ES-I3 (cell line): ENCODE measurements around the gene ETFDH.
"Not testable (repeated sequence)": the region's sequence is repeated elsewhere in the genome, so short reads cannot be mapped to it uniquely, and the experiment has no call there.

ENCODE experiments used
- H3K36me3 ChIP-seq: 2 replicates; pipeline ENCODE4 v1.6.1; 2013; ENCODE audit warnings: mild to moderate bottlenecking, low read length, control low read depth, moderate library complexity; ENCODE audit not compliant: insufficient read depth
- H3K4me1 ChIP-seq: 2 replicates; pipeline ENCODE4 v1.6.1; 2013; ENCODE audit warnings: mild to moderate bottlenecking, control low read depth, low read length; ENCODE audit not compliant: insufficient read depth
- H3K9ac ChIP-seq: 2 replicates; pipeline ENCODE4 v1.6.1; 2013; ENCODE audit warnings: low read depth, mild to moderate bottlenecking, low read length, moderate library complexity
- H3K9me3 ChIP-seq: 2 replicates; pipeline ENCODE4 v1.6.1; 2013; ENCODE audit warnings: mild to moderate bottlenecking, low read length, moderate library complexity; ENCODE audit not compliant: control insufficient read depth, insufficient read depth

The ETFDH gene

GRCh38 chr4:158666892-158667291 lies 5.2 kb upstream of the ETFDH start:
- H3K9ac ChIP-seq, result no peak overlapping the region
- peaks cover 4% of the 10 kb centered on the region; the same call in 1 of the 2 replicates for H3K4me1 ChIP-seq
- no peaks in the 10 kb centered on the region for H3K9me3 ChIP-seq
- no peaks in the 10 kb centered on the region for H3K36me3 ChIP-seq

DNA sequence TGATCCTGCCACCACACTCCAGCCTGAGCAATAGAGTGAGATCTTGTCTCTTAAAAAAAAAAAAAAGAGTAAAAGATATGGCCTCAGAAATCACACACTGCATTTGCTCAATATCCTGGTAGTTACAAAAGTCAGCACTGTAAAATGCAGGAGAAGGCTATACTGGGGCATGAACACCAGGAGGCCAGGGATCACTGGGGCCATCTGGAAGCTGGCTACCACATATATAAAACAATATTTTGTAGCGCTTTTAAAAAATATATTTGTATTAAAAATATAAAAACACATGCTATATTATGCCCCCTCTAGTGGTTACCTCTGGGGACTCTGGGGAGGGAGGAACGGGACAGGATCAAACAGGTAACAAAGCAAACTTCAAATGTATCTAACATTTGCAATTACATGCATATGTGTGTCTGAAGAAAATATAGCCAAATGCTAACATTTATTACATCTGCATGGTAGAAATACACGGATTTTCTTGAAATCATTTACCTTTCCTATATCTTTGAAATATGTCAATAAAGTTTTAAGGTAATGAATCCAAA lies 4.4 kb upstream of the ETFDH start:
- H3K9me3 ChIP-seq, result no peaks in the 10 kb centered on the region
- H3K36me3 ChIP-seq, result no peaks in the 10 kb centered on the region
- H3K9ac ChIP-seq, result no peak overlapping the region
- H3K4me1 ChIP-seq, result peaks cover 4% of the 10 kb centered on the region; the same call in 1 of the 2 replicates

DNA sequence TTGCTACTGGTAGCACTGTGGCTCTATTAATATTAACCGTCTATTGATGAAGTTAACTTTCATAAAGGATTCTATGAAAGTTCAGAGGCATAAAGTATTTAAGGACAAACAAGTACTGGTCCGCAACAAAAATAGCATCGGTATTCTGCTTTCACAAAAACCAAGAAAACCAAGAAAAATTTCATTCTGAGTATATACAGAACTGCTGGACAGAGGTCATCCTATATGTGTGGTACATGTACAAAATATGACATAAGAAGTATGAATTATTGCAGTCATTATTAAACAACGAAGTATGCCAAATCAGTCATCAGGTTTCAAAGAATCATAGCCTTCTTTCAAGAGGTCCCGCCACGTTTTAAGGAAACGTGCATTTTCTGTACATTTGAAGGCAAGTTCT lies 2.8 kb upstream of the ETFDH start:
- H3K36me3 ChIP-seq, result no peaks in the 10 kb centered on the region
- H3K9me3 ChIP-seq, result no peaks in the 10 kb centered on the region
- no peak overlapping the region for H3K9ac ChIP-seq
- peaks cover 4% of the 10 kb centered on the region; the same call in 1 of the 2 replicates for H3K4me1 ChIP-seq

GRCh38 chr4:158670975-158671664 lies 976 bp upstream of the ETFDH start:
- Histone ChIP-seq H3K9ac (peak overlapping the region; percentile 75), H3K36me3 (no peaks in the 10 kb centered on the region), H3K9me3 (no peaks in the 10 kb centered on the region), H3K4me1 (peaks cover 4% of the 10 kb centered on the region; the same call in 1 of the 2 replicates)

- Histone ChIP-seq H3K9ac (peak within 1 kb of the TSS; percentile 75), H3K9me3 (no peaks in the 10 kb centered on the region), H3K4me1 (peaks cover 4% of the 10 kb centered on the region; the same call in 1 of the 2 replicates), H3K36me3 (no peaks in the 10 kb centered on the region)
Observed at GRCh38 chr4:158671665-158671914, 506 bp upstream of the ETFDH start, which contains the start of gene C4orf46. TSS of gene C4orf46 (minus strand) at chr4:158671887. CDS start at chr4:158671801, 86 bp downstream.

- Histone ChIP-seq H3K36me3 (no peaks in the 10 kb centered on the region), H3K9ac (no peak overlapping the region), H3K9me3 (no peaks in the 10 kb centered on the region), H3K4me1 (peaks cover 4% of the 10 kb centered on the region; the same call in 1 of the 2 replicates)
Observed at GRCh38 chr4:158673633-158674032, 1.5 kb downstream of the ETFDH start.

- Histone ChIP-seq H3K4me1 (no peaks in the 10 kb centered on the region), H3K9me3 (no peaks in the 10 kb centered on the region), H3K9ac (no peak overlapping the region), H3K36me3 (no peaks in the 10 kb centered on the region)
Observed at GRCh38 chr4:158676076-158676475, 4.0 kb downstream of the ETFDH start.

- Histone ChIP-seq H3K9me3 (no peaks in the 10 kb centered on the region), H3K36me3 (no peaks in the 10 kb centered on the region), H3K4me1 (no peaks in the 10 kb centered on the region), H3K9ac (no peak overlapping the region)
Observed at GRCh38 chr4:158678767-158679166, 6.7 kb downstream of the ETFDH start.

DNA sequence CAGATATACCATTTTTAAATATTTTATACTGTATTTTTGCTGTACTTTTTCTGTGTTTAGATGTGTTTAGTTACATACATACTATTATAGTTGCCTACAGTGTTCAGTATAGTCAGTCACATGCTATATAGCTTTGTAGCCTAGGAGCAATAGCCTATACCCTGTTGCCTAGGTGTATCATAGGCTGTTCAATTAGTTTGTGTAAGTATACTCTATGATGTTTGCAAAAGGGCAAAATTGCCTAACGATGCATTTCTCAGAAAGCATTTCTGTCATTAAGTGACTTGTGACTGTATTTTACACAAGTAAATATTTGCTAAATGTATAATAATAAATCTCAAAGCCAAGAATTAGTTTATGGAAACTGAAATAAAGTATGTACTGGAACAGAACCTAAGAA lies 9.5 kb downstream of the ETFDH start:
- Histone ChIP-seq H3K36me3 (no peaks in the 10 kb centered on the region; the same call in 1 of the 2 replicates), H3K9ac (no peak overlapping the region), H3K9me3 (no peaks in the 10 kb centered on the region), H3K4me1 (no peaks in the 10 kb centered on the region)

- no peaks in the 10 kb centered on the region for H3K9me3 ChIP-seq
- no peaks in the 10 kb centered on the region for H3K4me1 ChIP-seq
- no peak overlapping the region for H3K9ac ChIP-seq
- H3K36me3 ChIP-seq, result no peaks in the 10 kb centered on the region; the same call in 1 of the 2 replicates
Observed at GRCh38 chr4:158682066-158682465, 10.0 kb downstream of the ETFDH start.

- Histone ChIP-seq H3K4me1 (peaks cover 6% of the 10 kb centered on the region), H3K36me3 (peaks cover 2% of the 10 kb centered on the region), H3K9me3 (no peaks in the 10 kb centered on the region), H3K9ac (no peak overlapping the region)
Observed at GRCh38 chr4:158688813-158689212, 16.7 kb downstream of the ETFDH start.

DNA sequence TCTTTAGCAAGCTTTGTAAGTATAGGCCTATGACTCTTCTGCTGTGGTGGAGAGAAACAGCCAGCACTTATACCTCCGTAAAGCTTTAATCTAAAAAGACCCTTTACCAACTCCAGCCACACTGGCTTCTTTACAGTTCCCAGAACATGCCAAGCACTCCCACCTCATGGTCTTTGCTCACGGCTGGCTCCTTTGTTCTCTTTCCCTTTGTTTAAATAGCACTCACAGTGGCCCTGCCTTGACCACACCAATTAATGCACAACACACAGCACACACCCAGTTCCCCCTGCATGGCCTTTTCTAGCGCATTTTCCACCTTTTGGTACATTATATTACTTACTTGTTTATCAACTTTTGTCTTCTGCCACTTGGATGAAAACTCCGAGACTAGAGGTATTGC lies 32.2 kb downstream of the ETFDH start:
- no peaks in the 10 kb centered on the region for H3K36me3 ChIP-seq
- no peak overlapping the region for H3K9ac ChIP-seq
- H3K4me1 ChIP-seq, result no peaks in the 10 kb centered on the region

DNA sequence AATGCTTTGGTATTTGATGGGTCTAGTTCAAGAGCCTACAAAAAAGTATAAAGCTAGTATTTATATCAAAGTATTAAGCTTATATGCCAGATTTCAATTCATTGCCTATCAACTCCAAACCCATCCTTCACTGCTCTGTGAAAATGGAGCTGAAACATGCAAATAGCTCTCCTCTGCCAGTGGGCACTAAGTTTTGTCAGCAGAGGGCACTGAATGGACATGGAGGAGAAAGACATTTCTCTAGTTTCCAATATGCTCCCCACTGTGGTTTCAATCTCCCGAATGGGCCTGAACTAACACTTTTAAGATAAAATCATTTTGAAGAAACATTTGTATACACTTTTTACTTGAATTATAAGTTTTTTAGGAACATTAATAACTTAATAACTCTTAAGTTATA lies 38.7 kb downstream of the ETFDH start:
- H3K36me3 ChIP-seq, result peaks cover 4% of the 10 kb centered on the region; the same call in 1 of the 2 replicates
- no peak overlapping the region for H3K9ac ChIP-seq
- no peaks in the 10 kb centered on the region for H3K4me1 ChIP-seq

More for the DNA sequence above, 32.2 kb downstream of the ETFDH start:
- H3K9me3 ChIP-seq, result no peaks in the 10 kb centered on the region

DNA sequence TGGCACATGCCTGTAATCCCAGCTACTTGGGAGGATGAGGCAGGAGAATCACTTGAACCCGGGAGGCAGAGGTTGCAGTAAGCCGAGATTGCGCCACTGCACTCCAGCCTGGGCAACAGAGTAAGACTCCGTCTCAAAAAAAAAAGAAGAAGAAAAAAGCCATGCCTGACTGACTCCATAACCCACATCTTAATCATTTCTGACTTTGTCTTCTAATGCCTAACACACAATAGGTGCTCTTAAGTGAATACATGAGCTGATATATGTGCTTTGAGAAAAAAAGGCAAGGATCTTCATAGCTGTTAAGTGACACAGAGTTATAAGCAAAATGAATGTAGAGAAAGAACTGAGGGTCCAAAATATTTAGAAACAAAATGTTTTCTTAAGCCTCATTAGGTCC lies 40.5 kb downstream of the ETFDH start:
- not testable (repeated sequence) for H3K36me3 ChIP-seq

More for the DNA sequence above, 38.7 kb downstream of the ETFDH start:
- no peaks in the 10 kb centered on the region for H3K9me3 ChIP-seq

DNA sequence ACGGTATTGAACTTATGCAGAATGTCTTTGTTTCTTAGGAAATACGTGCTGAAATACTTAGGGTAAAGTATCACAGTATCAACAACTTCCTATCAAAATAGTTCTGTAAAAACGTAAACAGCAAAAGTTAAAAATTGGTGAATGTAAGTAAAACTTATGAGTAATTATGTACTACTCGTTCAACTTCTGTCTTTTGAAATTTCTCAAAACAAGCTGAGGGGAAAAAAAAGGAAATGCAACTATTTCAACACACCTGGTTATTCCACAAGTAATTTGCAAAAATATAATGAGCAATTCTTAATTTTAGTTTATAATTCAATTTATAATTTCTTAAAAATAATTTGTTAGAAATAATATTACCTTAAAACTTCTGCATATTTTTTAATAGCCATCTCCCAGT lies 42.8 kb downstream of the ETFDH start:
- Histone ChIP-seq H3K36me3 (peaks cover 4% of the 10 kb centered on the region), H3K9me3 (no peaks in the 10 kb centered on the region), H3K4me1 (no peaks in the 10 kb centered on the region), H3K9ac (no peak overlapping the region)

More for the DNA sequence above, 40.5 kb downstream of the ETFDH start:
- not testable (repeated sequence) for H3K4me1 ChIP-seq, H3K9ac ChIP-seq, H3K9me3 ChIP-seq
